ENCODE results near the gene FAM117B. TPM values are rescaled to one million over a fixed set of nuclear protein-coding genes. Genes with fewer than 3 reads are reported as not detected.

Gene FAM117B
- total RNA-seq, 1 donor from 2014 or later: 7.8 TPM

GRCh38 chr2:202749477-202749876 is 114.7 kb downstream of the FAM117B start:
- ATAC-seq: no peak
- intact Hi-C loops (cut with DNase I): no loop called here

GRCh38 chr2:202750763-202751427 is 116.1 kb downstream of the FAM117B start:
- ATAC-seq (no peak), DNase-seq (ENCODE audit: low spot score) (no peak)
- intact Hi-C loops (cut with DNase I): no loop called here

More at GRCh38 chr2:202749477-202749876, 114.7 kb downstream of the FAM117B start:
- DNase-seq (ENCODE audit: low spot score): no peak

DNA sequence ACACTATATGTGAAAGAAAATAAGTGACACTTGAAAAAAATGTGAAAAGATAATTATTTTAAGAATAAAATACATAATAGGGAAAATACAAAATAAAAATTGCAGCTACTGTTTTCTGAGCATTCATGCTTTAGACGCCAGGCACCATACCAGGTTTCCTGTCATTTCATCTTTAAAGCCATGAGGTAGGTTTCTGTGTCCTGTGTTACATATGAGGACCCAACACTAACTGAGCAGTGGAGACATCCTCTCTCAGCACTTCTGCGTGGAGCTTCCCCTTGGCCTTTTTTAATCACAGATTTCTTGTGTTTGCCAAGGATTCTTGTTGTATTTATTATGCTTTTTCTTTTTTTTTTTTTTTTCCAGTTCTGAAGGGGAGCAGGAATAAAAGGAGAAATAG is 117.3 kb downstream of the FAM117B start:
- ATAC-seq (no peak), DNase-seq (ENCODE audit: low spot score) (no peak)
- intact Hi-C loops (cut with DNase I): no loop called here

DNA sequence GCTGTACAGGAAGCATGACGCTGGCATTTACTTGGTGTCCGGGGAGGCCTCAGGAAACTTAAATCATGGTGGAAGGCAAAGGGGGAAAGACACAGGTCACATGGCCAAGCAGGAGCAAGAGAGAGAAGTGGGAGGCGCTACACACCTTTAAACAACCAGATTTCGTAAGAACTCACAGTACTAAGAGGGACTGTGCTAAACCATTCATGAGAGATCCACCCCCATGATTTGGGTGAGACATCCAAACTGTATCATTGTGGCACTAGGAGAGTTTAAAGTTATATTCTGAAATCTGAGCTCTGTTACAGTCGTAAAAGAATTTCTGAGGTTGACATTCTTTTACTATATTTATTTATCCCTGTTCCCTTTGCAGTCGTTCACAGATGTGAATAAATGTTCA is 120.2 kb downstream of the FAM117B start:
- no peak for ATAC-seq
- intact Hi-C loops (cut with DNase I): no loop called here
- no peak for DNase-seq (ENCODE audit: low spot score)

GRCh38 chr2:202756598-202756997 is 121.8 kb downstream of the FAM117B start:
- no peak for ATAC-seq
- intact Hi-C loops (cut with DNase I): no loop called here
- no peak for DNase-seq (ENCODE audit: low spot score)

DNA sequence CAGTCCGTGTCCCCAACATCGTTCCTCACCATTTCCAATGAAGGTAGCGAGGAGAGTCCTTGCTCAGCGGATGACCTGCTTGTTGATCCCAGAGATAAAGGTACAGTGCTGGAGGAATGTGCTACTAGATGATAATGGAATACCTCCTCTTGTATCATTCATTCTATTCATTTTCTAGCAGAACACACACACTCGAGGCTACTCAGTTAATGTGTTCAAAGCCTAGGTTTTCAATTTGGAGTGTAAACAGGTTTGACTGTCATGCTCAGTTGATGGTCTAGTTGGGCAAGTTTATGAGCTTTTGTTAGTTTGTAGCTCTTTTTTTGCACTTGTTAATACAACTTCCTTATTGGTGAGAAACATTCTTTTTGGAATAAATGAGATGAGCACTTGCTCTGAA is 122.6 kb downstream of the FAM117B start:
- intact Hi-C loops (cut with DNase I): no loop called here
- ATAC-seq (no peak), DNase-seq (ENCODE audit: low spot score) (no peak)

DNA sequence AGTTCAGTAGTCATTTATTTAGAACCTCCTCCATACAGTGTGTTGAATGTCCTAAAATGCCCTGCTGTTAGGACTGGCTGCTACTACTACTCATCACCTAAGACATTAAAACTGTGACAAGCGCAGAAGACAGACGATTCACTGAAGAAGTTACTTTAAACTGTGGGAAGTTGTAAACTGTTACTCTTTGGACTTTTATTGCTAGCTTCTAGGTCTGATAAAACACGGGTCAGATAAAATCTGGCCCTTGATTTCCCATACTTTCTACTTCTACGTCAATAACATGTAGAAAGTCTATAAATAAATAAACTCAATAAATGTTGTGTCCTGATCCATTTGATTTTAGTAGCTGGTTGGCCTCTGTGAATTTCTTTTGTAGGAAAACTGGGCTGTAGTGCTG is 123.4 kb downstream of the FAM117B start:
- DNase-seq (ENCODE audit: low spot score) (no peak), ATAC-seq (no peak)
- intact Hi-C loops (cut with DNase I): no loop called here

GRCh38 chr2:202758604-202759003 is 123.8 kb downstream of the FAM117B start:
- DNase-seq (ENCODE audit: low spot score): no peak
- no peak for ATAC-seq
- intact Hi-C loops (cut with DNase I): no loop called here

GRCh38 chr2:202760848-202761247 is 126.1 kb downstream of the FAM117B start:
- intact Hi-C loops (cut with DNase I): no loop called here
- ATAC-seq (no peak), DNase-seq (ENCODE audit: low spot score) (no peak)

DNA sequence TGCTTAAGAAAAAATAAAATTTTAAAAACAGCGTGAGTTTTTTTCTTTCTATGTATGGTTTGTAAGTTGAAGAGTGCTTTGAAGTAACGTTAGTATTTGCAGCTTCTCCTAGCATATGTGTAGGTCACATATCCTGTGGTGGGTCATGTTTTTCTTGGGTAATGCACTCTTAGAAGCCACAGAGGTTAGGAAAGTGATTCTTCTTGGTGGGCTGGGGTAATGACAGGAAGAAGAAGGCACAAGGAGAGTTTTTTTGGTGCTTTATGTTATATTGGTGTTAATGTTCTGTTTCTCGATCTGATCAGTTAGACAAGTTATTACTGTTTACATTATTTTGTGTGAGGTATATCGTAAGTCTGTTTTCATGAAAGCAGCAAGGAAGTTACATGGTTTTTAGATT is 127.8 kb downstream of the FAM117B start:
- DNase-seq (ENCODE audit: low spot score): no peak
- intact Hi-C loops (cut with DNase I): no loop called here
- no peak for ATAC-seq

DNA sequence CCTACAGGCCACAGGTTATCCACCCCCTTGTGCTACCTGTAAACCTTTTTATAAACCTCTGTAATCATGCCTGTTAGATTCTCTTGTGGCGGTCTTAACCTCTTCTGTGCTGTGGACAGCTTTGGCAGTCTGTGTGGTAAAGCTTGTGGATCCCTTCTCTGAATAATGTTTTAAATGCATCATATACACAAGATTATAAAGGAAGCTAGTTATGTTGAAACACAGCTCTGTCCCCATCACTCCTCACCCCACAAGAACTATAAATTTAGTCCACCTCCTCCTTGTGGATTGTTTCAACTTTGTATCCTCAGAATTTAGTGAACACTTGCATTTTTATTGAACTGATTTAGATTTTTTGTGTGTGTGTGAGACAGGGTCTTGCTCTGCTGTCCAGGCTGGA is 129.1 kb downstream of the FAM117B start:
- intact Hi-C loops (cut with DNase I): no loop called here
- ATAC-seq (no peak), DNase-seq (ENCODE audit: low spot score) (no peak)

DNA sequence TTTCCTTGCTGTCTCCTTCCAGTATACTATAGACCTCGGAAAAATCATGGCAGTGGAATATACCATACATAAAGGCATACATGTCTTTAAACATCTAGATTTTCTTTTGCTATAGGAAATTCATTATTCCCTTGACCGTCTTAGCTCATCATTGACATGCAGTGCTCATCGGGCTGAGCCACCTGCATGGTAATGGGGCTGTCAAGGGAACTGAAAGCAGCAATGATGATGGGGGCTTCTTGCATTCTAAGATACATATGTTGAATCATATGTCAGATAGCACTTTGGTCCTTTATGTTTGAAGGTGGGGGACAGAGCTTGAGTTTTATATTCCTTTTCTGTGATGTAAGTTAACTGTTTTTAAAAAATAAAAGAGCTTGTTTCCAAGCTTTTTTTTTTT is 130.2 kb downstream of the FAM117B start:
- intact Hi-C loops (cut with DNase I): no loop called here
- ATAC-seq (no peak), DNase-seq (ENCODE audit: low spot score) (no peak)

- intact Hi-C loops (cut with DNase I): no loop called here
Observed at GRCh38 chr2:202765436-202765835, 130.7 kb downstream of the FAM117B start.

GRCh38 chr2:202768273-202768672 is 133.5 kb downstream of the FAM117B start:
- no peak for ATAC-seq
- DNase-seq (ENCODE audit: low spot score): no peak
- intact Hi-C loops (cut with DNase I): no loop called here

More at GRCh38 chr2:202765436-202765835, 130.7 kb downstream of the FAM117B start:
- ATAC-seq: no peak
- no peak for DNase-seq (ENCODE audit: low spot score)

DNA sequence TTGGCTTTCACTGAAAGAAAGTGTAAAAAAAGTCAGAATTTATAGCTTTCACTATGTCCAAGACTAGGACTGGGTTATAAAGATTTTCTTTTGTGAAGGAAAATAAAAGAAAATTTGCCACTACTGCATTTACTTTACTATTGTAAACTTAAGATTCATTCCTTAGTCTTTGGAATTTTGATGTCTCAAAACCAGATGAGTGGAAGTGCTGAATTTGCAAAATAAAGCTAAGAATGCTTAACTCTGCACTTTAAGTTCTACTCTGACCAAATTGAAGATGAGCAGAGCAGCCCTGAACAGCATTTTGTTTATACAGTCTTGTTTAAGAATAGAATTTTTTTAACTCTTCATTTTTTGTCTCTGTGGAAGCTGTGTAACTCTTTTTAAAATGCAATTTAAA is 134.4 kb downstream of the FAM117B start:
- intact Hi-C loops (cut with DNase I): no loop called here
- ATAC-seq (no peak), DNase-seq (ENCODE audit: low spot score) (no peak)

- intact Hi-C loops (cut with DNase I): loop anchor here (5.0 kb wide), 1 partner anchor 209 kb away; no protein-coding TSS in a partner anchor
- ATAC-seq: no peak
- no peak for DNase-seq (ENCODE audit: low spot score)
Observed at GRCh38 chr2:202771336-202771735, 136.6 kb downstream of the FAM117B start.

DNA sequence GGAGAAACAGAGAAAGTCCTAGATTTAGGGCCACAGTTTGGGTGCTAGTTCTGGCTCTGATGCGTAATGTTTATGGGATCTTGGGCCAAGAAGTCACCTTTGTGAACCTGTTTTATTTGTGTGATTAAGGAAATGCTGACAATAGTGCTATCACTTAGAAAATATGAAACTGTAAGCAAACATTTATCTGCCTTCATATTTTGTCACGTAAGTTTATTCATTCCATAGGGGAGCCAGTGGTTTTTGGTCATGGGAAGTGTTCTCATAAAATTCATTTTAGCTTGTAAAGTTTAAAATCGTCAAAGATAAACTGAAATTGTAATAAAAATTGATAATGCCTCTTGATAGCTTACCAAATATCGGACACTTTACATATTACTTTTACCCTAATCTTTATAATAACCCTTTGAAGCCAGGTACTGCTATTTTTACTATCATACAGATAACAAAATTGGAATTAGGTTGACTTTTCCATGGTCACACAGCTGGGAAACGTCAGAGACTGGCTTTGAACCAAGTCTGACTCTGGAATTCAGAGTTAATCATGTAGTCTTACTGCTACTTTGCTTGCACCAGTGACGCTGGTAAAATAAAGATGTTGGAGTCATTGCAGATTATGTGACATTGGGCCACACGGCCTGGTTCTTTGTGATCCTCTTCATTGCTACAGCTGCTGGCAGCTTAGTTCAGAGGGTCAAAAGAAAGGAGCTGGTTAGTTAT is 137.1 kb downstream of the FAM117B start:
- ATAC-seq: no peak
- no peak for DNase-seq (ENCODE audit: low spot score)
- intact Hi-C loops (cut with DNase I): loop anchor here (5.0 kb wide), 1 partner anchor 210 kb away; no protein-coding TSS in a partner anchor

DNA sequence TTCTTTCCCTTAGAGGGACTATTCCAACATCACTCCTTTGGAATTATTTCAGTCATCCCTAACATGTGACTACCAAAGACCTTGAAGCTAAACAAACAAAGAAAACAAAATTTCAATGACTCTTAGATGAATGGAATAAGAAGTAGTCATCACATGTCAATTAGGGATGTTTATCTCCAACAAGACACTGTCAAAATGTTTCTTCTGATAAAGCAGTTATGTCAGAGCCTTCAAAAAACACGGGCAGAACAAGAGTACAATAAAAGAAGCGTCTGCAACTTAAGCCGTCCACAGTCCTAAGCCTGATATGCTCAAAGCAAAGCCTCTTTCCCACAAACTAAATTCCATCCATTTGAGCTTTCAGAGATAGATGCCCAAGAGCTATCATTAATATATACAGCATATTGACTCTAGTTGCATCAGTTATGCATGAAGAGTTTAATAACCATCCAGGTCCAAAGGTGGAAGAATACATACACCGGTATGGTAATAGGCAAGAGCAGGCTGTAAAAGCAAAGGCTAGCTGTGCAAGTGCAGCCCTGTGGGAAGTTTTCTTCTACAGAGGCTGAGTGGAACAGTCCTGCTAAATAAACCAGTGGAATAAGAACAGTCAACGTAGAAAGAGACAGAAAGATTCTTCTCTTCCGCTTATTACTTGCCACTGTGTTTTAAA is 138.7 kb downstream of the FAM117B start:
- ATAC-seq (no peak), DNase-seq (ENCODE audit: low spot score) (no peak)
- intact Hi-C loops (cut with DNase I): loop anchor here (5.0 kb wide), 1 partner anchor 211 kb away; no protein-coding TSS in a partner anchor

DNA sequence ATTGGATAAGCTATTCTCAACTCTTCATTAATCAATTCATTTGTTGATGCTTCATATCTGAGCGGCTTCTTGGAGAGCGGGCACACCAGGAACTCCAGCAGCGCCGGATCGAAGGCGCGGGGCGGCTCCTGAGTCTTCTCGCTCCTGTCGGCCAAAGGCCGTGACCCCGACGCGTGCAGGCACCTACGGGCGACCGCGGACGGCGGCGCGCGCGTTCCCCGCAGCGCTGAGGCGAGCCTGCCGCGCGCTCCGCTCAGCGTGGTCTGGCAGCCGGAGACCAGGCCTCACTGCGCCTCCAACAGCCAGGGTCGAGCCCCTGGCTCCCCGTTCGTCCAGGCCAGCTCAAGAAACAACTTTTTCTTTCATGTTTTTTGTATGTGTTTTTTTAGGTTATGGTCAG is 139.3 kb downstream of the FAM117B start:
- ATAC-seq (no peak), DNase-seq (ENCODE audit: low spot score) (no peak)
- intact Hi-C loops (cut with DNase I): loop anchor here (5.0 kb wide), 1 partner anchor 212 kb away; no protein-coding TSS in a partner anchor

- ATAC-seq (no peak), DNase-seq (ENCODE audit: low spot score) (no peak)
- intact Hi-C loops (cut with DNase I): no loop called here
Observed at GRCh38 chr2:202778217-202778616, 143.4 kb downstream of the FAM117B start.

All from sciatic nerve (tissue), 2 donors.